T-helper 22 cell (primary cell): Measurements from ENCODE around the gene PLD4.
"Not testable (repeated sequence)": the region's sequence is repeated elsewhere in the genome, so short reads cannot be mapped to it uniquely, and the experiment has no call there.

ENCODE experiments used
- DNase-seq: peaks from one replicate; pipeline ENCODE4 v3.0.0-alpha.2; 2020; ENCODE audit warnings: low read depth

Gene PLD4

DNA sequence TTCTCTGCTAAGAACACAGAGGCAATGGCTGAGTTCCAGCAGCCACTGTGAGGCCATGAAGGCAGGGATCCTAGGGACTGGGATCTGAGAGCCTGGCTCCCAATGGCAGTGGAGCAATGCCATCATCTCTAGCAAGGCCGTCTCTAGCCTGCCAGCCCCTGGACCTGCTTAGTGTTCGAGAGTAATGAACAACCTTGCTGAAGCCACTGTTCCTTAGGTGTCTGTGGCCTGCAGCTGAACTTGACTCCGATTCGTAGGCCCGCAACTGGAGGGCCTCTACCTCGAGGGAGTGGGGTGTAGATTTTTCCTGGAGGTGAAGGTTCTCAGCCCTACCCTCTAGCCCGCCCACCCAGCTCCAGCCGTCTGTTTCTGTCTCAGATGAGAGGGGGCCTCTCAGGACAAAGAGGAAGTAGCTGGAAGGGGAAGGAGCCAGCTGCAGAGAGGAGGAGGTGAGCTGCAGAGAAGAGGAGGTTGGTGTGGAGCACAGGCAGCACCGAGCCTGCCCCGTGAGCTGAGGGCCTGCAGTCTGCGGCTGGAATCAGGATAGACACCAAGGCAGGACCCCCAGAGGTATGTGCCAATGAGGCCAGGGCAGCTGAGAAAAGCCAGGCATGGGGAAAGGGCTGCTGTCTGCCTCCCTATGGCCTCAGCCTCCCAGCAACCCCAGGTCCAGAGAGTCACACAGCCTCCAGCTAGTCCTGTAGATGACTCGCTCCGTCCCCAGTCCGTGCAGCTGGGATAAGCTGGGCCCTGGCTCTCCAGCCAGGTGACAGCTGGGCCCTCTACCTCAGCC lies at the start of gene PLD4:
TSS of gene PLD4 (plus strand) at position 459 of the 793 bp plus-strand sequence. CDS start 2,262 bp downstream, outside the sequence.
- DNase-seq = no peak

DNA sequence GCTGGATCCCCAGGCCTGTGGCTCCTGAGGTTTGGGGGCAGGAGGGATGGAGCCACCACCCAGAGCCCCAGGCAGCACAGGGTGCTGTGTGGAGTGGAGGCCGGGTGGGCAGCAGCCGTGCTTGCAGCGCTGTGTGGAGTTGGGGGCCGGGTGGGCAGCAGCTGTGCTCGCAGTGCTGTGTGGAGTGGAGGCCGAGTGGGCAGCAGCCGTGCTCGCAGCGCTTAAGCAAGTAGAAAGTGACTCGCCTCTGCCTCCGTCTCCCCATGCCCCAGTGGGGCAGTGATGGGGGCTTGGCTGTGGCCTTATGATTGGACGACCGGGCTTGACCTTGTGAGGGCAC lies 49.3 kb upstream of the PLD4 start:
- no peak for DNase-seq

GRCh38 chr14:104875811-104876210 lies 48.9 kb upstream of the PLD4 start:
- no peak for DNase-seq

GRCh38 chr14:104876251-104876699 lies 48.4 kb upstream of the PLD4 start:
- DNase-seq = no peak

DNA sequence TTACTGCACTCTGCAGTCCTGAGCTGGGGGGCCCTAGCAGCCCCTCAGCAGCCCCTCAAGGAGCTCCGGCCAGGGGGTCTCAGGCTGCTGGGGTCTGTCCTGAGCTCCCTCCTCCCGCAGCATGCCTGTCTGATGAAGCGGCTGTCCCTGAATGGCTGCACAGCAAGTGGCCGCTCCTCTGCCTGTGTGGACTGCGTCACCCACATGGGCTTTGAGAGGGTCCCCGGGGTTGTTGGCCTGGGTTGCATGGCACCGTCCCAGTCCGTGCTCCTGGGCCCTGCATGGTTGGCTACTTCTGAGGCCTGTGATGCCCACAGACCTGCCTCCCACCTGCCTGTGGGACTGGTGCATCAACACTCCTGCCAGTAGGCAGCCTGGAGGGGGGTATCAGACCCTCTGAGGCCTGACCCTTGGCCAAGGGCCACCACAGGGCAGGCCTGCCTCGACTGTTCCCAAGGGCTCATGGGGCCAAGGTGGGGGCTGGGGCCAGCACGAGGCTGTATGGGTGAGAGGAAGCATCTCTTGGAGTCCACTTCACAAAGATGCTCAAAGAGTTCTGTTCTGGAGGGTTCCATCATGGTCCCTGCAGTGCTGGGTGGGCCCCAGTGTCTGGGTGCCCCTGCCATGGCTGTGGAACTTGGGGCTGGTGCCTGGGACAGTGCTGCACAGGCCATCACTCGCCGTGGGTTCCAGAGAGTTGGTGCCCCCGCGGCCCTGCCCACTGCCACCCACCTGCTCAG lies 47.4 kb upstream of the PLD4 start:
- no peak for DNase-seq

DNA sequence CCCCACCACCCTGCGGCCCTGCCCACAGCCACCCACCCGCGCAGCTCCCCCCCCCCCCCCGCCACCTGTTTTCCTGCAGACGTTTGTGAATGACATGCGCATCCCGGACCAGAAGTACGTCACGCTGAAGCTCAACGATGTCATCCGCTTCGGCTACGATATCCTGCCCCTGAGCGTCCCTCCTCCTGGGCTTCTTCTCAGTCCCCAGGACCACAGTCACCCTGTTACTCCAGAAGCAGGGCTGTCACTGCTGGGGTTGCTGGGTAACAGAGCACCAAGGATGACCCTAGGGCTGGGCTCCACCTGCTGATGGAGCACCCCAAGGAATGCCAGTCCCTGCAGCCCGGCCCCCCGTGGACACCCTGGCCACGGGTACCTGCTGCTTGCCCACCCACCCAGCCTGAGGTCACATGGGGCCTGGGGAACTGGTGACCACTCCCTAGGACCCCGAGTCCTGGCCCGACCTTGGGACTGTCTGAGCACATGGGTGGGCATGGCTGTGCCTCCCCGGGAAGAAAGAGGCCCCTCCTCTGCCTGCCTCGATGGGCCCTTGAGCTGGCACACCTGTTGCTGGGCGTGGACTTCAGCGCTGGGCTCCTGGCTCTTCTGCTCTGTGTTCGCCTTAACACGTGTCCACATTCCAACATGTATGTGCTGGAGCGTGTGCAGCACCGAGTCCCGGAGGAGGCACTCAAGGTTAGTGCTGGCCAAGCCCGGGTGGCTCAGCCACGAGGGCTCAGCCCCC lies 46.7 kb upstream of the PLD4 start:
- no peak for DNase-seq

- DNase-seq = no peak
These were observed 46.1 kb upstream of the PLD4 start for GRCh38 chr14:104878582-104878981.

DNA sequence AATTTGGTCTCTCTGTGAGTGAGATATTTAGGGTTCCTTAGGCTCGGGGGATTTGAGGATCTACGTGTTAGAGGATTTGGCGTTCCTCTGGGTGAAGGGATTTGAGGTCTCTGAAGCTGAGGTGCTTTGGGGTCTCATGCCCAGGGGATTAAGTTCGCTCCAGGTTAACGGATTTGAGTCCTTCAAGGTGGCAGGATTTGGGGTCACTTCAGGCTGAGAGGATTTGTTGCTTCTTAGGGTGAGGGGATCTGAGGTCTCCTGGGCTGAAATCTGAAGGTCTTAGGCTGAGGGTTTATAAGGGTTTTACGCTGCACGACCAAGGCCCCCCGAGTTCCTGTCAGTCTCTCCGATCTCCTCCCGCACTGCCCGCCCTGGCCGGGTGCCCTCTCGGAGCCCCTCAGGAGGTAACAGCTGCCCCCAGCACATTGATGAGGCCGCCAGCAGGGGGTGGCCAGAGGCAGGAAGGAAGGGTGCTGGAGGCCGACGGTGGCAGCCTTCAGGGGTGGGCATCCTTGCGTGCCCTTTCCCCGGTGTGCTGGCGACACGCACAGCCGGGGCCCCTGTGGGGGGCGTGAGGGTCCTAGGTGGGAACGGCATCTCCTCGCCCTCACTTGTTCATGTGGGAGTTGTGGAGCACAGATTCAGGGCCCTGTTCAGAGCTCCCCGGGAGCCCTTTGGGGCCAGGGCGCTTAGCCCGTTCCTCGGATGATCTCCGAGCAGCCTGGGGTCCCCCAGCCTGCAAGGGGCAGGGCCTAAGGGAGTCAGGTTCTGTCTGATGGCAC lies 45.3 kb upstream of the PLD4 start:
- no peak for DNase-seq

DNA sequence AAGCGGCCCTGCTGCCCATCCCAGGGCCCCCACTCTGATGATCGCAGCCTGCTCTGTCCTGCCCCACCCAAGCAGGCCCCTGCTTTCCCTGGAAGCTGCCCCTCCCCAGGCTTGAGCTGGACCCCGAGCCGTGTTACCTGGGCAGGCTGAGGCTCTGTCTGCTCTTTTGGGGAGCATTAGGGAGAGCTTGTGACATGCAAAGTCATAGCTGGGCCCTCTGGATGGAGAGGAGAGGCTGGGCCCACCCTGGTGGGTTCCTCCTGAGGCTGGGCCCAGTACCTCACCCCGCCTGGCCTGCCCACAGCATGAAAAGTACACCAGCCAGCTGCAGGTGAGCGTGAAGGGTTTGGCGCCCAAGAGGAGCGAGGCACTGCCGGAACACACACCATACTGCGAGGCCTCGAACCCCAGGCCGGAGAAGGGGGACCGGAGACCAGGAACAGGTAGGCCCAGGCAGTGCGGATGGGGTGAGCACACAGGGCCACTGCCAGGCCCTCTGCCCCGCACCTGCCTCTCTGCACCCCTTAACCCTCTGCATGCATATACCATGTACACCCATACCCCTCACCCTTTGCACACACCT lies 44.6 kb upstream of the PLD4 start:
- DNase-seq = no peak

GRCh38 chr14:104880584-104881210 lies 44.0 kb upstream of the PLD4 start:
- no peak for DNase-seq

- DNase-seq = no peak
These were observed 43.2 kb upstream of the PLD4 start for GRCh38 chr14:104881369-104881979.

- no peak for DNase-seq
These were observed 42.2 kb upstream of the PLD4 start for GRCh38 chr14:104882325-104882973.

DNA sequence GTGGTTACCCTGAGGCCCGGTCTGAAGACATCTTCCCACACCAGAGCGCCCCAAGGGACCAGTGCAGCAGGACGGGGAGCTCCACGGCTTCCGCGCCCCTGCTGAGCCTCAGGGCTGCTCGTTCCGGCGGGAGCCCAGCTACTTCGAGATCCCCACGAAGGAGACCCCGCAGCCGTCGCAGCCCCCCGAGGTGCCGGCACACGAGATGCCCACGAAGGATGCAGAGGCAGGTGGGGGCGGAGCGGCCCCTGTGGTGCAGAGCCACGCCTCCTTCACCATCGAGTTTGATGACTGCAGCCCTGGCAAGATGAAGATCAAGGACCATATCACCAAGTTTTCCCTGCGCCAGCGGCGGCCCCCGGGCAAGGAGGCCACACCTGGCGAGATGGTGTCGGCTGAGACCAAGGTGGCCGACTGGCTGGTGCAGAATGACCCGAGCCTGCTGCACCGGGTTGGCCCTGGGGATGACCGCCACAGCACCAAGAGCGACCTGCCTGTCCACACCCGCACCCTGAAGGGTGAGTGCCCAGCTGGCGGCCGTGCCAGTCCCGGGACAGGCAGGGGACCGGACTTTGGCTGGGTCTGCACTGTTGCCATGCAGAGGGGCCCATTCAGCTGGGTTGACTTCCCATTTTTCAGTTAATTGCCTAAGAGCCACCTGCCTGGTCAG lies 41.6 kb upstream of the PLD4 start:
- DNase-seq = no peak

GRCh38 chr14:104883681-104884361 lies 40.9 kb upstream of the PLD4 start:
- DNase-seq = no peak

- not testable (repeated sequence) for DNase-seq
These were observed 40.3 kb upstream of the PLD4 start for GRCh38 chr14:104884381-104884780.

- no peak for DNase-seq
These were observed 39.4 kb upstream of the PLD4 start for GRCh38 chr14:104885031-104885972.

GRCh38 chr14:104885973-104886689 lies 38.5 kb upstream of the PLD4 start:
- DNase-seq = no peak
